SU-DHL-6 (cell line): ENCODE data around the gene C1QTNF6.

ENCODE experiments used
- EZH2phosphoT487 ChIP-seq: fragments of 200-600 bp; sonication (generic), shearing (Covaris generic); conservative IDR thresholded peaks from 2 replicates; pipeline ENCODE4 v1.6.1; 2018; ENCODE audit warnings: mild to moderate bottlenecking, antibody characterized with exemption, low read length, moderate library complexity, mixed read lengths
- TF ChIP-seq, protein P1 (sequence below): fragments of 200-600 bp; sonication (generic); IDR thresholded peaks from one replicate; pipeline ENCODE4 v1.5.1; 2017; ENCODE audit warnings: antibody characterized with exemption, mild to moderate bottlenecking, low read length, moderate library complexity; ENCODE audit not compliant: insufficient read depth, poor library complexity, severe bottlenecking

DNA sequence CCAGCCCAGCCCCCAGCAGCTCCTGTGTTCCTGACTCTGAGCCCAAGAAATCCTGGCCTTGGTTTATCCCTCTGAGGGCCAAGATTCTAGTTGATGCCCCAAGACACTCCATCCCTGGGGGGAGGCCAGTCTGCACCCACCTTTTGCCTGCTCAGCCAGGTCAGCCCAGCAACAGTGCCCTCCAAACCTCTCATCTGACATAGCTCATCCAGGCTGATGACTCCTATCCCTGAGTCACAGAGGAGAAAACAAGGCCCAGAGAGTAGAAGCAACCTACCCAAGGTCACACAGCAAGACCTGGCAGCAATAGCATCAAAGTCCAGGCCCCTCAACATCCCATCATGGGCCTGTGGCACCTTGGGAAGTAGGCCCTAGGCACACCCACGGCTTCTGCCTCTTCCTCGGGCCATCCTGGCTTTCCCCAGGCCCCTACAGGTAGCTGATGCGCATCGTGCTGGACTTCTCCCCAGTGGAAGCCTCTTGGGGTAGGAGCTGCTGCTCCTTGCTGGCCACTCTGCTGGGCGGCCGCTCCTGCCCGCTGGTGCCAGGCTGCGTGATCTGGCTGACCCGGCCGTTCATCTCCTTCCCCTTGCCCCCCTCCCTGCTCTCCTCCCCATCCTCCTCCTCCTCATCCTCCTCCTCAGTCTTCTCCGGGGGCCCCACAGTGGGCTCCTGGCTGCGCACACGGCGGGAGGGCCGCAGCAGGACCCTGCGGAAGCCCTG, 18.2 kb upstream of the C1QTNF6 start:
- TF ChIP-seq, protein P1, sequence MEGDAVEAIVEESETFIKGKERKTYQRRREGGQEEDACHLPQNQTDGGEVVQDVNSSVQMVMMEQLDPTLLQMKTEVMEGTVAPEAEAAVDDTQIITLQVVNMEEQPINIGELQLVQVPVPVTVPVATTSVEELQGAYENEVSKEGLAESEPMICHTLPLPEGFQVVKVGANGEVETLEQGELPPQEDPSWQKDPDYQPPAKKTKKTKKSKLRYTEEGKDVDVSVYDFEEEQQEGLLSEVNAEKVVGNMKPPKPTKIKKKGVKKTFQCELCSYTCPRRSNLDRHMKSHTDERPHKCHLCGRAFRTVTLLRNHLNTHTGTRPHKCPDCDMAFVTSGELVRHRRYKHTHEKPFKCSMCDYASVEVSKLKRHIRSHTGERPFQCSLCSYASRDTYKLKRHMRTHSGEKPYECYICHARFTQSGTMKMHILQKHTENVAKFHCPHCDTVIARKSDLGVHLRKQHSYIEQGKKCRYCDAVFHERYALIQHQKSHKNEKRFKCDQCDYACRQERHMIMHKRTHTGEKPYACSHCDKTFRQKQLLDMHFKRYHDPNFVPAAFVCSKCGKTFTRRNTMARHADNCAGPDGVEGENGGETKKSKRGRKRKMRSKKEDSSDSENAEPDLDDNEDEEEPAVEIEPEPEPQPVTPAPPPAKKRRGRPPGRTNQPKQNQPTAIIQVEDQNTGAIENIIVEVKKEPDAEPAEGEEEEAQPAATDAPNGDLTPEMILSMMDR = no peak
- TF ChIP-seq EZH2phosphoT487 = no peak
